Hypothalamus (tissue), 51 donors: ENCODE results near the gene LSM3.

ENCODE experiments used
- DNase-seq, 51 donors: peaks; one replicate each; lab custom pipeline; 2025; lab: John Stamatoyannopoulos, UW

Gene LSM3

DNA sequence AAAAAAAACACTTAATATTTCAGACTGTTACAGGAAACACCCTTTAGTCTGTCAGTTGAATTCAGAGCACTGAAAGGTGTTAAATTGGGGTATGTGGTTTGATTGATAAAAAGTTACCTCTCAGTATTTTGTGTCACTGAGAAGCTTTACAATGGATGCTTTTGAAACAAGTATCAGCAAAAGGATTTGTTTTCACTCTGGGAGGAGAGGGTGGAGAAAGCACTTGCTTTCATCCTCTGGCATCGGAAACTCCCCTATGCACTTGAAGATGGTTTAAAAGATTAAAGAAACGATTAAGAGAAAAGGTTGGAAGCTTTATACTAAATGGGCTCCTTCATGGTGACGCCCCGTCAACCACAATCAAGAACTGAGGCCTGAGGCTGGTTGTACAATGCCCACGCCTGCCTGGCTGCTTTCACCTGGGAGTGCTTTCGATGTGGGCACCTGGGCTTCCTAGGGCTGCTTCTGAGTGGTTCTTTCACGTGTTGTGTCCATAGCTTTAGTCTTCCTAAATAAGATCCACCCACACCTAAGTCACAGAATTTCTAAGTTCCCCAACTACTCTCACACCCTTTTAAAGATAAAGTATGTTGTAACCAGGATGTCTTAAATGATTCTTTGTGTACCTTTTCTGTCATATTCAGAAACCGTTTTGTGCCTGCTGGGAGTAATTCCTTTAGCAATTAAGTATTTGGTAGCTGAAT lies 35.9 kb upstream of the LSM3 start:
- no peak for DNase-seq

DNA sequence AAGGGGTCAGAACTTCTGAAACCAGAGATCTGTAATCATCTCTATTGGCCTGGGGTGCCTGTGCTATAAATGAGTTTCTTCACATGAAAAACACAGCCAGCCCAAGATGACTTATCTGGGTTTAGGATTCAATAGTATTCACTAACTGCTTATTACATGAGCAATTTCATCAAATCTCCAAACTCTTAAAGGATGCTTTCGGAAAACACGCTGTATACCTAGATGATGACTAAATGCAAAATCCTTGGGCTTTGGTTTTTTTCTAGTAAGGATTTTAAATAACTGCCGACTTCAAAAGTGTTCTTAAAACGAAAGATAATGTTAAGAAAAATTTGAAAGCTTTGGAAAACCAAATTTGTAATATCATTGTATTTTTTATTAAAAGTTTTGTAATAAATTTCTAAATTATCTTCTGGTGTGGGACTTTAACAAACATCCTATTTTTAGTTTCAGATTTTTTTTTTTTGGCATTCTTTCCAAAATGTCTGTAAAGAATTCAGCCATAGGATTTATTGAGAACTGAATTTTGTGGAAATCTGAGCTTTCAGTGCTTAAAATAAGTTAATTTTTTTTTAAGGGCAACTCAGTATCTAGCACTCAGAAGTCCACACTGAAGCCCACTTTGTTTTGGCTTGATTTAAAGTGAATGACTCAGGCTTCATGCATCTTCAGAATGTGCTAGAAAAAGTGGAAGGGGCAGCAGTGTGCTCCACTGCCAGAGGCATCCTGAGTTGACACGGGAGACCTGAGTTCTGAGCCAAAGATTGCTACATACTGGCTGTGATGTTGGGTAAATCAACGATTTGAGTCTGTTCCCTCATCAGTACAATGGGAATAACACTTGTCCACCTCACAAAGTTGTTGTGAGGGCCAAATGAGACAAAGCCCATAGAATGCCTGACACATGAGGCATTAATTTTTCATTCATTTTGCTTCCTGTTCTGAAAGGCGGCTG lies 35.1 kb upstream of the LSM3 start:
- peak in 1 of 51 donors; percentile 43 for DNase-seq

DNA sequence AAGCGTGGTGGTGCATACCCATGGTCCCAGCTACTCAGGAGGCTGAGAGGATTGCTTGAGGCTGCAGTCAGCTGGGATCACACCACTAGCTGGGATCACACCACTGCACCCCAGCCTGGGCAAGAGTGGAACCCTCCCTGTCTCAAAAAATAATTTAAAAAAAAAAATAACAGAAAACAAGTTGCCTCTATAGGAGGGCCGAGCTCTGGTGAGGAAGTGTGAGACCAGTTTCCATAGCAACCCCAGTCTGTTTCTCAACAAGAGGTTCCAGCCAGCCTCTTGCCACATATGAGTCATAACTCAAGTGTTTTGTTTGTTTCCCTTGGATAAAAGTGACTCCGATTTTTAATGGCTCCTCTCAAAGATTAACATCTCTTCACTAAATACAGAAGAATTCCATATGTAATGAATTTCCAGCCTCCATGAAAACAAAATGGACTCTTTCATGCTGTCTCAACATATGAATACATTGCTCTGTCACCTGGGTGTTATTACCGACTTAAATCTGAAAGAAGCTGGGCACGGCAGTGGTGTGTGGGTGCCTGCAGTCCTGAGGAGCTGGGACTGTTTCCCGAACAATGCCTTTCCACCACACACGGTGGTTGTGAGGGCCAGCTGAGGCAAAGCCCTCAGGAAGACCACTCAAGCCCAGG lies 34.1 kb upstream of the LSM3 start:
- peak in 20 of 51 donors; percentile 10 to 68 (median 39) for DNase-seq

DNA sequence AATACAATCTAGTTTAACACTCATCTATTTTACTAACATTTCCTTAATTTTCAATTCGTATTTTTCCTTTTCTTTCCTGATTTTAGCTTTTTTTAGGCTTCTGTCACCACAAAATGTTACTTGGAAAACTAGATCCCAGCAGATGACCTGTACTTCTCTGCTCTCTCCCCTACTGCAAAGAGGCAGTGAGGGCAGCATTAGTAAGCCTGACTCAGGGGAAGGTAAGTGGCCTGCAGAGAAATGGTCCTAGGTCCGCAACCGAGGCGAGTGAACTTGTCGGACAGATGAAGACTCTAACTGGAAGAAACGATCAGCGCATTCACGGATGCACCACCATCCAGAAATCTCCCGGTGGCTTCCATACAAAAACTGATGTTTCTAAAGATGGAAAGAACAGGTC lies 33.4 kb upstream of the LSM3 start:
- no peak for DNase-seq

DNA sequence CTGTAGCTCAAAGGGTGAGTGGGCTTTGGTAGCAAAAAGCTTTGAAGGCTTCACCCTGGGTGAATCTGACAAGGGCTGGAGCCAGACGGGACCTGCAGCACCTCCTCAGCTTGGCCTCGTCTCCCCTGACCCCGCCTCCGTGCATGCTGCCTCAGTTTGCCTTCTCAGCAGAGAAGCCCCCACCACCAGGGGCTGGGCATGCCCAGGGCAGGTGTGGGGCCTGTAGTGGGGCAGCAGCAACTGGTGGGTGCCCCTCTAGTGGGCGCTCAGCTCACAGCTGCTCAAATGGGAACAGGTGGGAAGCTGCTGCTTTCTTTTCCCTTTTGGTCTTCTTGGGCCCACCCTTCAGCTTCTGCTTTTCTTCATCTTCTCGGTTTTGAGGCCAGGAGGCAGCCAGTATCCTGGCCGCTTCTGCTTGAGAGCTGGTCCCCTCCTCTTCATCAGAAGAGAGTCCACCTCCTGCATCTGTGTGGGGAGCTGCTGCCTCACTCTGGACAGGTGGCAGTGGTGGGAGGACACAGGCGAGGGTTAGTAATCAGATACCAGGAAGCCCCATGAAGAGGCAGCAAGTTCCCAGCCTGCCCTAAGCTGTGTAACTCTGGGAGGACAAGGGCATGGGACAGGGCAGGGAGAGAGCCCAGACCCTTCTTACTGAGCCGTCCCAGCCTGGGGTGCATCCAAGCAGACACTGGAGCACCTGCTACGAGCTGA lies 32.8 kb upstream of the LSM3 start:
- no peak for DNase-seq

DNA sequence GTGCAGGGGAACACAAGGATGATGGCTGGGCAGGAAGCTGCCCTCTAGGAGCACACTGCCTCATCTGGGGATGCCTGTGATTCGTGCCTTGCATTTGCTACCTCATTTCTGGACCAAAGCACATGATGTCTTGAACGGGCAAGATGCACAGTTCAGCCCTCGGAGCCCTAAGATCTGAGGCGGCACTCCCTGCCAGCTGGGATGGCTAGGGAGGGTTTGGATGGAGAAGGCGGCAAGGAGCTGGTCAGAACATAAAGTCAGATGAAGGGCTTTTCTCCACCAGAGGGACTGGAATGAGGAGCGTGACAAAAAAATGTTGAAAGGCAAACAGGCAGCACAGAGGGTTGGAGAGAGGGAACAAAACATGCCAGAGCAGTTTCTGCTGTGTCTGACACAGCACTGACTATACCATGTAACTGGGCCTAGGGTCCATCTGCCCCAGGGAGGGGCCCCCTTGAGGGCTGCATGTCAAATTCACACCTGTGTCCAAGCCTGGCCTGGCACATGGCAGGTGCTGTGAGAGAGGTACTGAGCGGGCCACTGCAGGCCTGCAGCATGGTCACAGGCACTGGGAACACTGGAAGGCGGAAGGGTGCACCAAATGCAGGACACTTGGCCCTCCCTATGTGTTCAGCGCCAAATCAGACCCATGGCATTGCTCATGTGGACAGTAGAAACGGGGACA lies 32.1 kb upstream of the LSM3 start:
- DNase-seq: no peak

DNA sequence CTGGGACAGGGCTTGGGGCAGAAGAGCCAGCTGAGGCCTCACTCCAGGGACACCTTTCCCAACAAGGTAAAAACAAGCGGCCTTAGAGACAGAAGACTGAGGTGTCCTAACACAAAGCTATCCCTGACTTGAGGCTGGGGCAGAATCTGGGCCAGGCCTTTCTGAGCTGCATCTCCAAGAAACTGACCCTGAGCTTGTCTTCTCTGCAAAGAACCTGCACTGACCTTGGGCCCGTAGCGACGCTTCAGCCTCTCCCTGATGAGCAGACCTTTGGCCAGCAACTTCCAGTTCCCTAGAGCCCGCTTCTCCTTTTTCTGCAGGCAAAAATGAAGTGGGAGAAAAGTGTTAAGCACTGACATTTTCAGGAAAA lies 31.6 kb upstream of the LSM3 start:
- DNase-seq: no peak

DNA sequence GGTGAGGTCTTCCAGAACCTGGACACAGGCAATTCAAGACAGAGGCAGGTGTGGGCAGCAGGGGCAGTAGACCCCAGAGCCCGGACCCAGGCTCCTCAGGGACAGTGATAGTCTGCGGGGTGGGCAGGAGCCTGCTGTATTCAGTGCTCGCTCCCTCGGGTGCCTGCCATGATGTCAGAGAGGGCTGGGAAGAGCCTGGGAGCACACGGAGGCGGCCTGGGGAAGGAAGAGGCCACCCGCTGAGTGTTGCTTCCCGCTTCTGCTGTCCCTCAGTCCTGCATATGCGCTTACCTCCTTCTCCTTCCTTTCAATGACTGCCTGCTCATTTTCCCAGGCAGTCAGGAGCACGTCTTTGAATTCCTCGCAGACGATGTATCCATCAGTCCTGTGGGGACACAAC lies 31.0 kb upstream of the LSM3 start:
- DNase-seq: no peak

DNA sequence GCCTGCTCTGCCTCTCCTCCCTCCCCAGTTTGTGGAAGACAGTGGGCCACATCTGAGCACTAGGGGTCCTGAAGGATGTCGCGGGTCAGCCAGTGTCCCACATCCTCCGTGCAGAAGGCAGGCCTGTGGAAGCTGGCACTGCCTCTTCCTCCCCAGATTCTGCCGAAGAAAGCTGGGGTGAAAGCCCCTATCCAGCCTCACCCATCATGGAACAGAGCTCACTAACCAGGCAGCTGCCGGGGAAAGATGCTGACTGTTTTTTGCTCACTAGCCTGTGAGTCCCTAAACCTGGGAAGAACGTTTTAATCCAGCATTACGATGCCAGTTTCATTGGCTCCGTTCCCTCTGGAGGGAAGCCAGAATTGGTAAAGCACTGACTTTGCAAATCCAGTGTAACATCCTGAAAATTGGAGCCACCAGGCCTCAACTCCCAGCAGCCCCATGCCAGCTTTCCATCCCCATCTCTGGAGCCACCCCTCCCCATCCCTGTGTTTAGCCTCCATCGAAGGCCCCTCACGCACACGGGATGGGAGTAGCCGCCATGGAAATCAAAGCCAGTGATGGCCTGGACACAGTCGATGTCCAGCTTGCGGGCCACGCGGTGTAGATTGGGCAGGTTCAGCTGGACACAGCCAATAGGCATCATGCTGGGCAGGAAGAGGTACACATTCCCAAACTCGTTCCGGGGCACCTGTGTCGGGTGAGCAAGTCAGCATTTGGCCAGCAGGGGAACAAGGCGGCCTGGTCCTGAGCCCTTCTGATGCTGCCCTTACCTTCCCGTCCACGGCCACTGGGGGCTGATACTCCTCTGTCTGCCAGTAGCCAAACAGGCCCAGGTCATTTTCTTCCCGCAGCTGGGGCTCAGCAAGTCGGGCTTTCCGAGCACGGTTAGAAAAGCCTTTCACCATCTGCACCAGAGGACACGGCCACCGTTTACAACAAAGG lies 30.3 kb upstream of the LSM3 start:
- DNase-seq: no peak

DNA sequence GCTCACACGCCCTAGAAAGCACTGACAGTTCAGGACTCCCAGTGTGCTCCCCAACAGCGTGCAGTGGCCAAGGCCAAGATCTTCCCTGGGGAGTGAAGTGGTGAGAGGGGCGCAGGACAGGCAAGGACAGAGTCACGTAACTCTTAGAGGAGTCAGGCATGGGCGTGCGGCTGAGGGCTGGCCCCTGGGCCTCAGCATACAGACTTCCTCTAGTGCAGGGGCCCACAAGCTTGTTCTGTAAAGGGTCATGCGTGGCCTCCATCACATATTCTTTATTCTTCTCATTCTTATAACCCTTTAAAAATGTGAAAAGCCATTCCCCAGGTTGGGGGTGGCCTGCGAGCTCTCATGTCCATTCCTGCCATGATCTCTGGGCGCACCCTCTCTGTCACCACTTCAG lies 28.5 kb upstream of the LSM3 start:
- DNase-seq: no peak

DNA sequence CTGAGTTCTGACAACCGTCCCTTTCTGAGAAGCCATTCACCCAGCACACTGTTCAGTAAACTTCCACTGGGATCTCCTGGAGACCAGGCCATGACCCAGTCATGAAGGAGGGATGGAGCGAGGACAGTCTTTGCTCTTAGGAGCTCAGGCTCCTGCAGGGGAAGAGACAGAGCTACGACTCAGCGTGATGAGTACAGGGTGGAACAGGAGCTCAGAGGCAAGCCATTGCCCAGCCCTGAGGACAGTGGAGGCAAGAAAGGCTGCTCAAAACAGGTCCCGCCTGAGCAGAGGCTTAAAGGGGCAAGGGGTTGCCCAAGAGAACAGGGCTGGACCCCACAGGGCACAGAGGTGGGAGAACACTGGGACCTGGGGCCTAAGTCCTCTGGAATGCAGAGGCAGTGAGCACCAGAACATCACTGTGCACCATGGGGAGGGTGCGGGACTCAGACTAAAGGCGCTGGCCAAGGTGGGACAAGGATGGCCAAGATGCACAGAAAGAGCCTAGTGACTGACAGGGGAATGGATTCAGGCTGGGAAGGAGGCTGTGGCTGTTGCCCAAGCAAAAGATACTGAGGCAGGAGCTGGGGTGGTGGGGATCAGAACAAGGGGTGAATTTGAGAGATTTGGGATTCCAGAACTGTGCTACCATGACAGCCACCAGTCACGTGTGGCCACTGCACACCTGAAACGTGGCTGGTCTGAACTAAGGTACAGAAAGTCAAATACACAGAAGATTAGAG lies 28.0 kb upstream of the LSM3 start:
- no peak for DNase-seq

DNA sequence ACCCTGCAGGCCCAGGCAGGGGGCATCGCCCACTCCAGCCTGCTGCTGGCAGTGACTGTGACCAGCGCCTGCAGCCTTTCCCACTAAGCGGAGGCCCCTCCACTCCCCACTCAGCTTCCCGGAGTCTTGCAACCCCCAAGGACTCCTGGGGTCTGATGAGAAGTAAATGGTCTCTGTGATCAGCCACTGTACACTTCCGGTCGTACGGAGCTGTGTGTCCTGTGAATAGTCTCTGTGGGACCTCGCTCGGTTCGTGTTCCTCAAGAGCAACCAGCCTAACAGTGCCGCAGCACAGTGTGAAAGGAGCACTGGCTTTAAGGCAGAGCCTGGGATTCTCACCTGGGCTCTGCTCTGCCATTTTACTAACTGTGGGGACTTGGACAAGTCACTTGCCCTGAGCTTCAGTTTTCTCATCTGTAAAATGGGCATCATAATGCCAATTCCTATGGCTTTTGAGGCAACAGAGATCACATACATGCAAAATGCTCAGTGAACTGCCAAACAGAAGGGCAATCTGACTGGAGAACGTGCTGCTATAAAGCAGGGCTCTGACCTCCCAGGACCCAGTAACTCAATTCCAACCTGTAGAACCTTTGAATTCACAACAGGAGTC lies 27.0 kb upstream of the LSM3 start:
- DNase-seq: no peak

DNA sequence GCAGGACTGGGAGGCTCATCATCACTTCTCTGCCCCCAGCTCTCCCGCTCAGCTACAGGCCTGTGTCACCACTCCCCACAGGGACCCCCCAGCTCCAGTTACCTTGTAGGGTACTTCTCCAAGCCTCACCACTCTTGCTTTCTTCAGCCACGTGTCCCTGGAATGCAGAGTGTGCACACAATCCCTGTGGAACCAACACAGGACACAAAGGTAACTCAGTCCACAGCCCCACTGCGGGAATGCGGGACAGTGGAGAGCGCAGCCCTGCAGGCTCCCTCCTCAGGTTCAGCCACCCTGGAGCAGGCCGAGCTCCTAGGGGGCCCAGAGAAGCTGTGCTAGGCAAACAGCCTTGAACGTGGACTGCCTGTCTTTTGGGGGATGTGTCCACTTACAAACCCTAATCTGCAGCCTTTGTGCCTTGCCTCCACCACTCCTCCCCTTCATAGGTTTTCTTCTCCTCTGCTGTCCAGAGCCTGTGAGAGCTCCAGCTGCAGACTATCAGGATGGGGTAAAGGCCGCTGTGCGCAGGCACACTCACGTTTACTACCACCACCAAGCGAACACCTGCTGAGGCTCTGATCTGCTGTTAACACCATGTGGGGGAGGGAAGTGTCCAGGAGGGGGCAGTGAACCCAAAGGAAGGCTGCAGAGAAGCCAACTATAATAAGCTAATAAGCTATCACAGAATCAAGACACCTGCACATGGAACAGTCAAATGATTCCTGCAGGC lies 26.2 kb upstream of the LSM3 start:
- DNase-seq: no peak

DNA sequence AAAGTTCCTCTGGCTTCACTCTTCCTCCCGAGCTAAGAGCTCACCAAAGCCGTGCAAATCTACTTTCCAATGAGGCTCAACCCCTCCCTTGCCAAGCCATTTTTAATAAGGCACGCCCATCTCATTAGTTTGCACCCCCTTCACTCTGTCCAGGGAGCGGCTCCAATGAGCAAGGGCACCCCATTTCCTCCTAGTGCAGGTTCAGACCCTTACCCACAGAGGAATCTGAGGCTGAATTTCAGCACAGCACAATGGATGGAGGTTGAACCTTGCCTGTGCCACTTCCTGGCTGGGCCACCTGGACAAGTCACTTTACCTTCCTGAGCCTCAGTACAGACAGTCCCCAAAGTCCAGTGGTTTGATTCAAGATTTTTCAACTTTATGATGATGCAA lies 25.7 kb upstream of the LSM3 start:
- DNase-seq: no peak

DNA sequence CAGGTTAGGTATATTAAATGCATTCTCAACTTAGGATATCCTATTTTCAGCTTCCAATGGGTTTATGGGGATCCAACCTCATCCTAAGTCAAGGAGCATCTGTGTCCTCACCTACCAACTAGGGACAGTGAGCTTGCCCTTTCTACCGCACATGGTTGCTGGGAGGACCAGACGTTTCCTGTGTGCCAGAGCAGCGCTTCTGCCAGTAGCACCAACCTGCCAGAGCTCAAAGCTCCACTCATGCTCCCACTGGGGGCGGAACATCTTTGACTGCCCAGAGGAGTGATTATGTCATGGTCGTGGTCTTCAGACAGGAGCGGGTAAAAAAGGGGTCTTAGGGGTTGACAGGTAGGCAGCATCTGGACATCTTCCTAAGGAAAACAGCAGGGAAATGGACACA lies 25.0 kb upstream of the LSM3 start:
- DNase-seq: no peak

DNA sequence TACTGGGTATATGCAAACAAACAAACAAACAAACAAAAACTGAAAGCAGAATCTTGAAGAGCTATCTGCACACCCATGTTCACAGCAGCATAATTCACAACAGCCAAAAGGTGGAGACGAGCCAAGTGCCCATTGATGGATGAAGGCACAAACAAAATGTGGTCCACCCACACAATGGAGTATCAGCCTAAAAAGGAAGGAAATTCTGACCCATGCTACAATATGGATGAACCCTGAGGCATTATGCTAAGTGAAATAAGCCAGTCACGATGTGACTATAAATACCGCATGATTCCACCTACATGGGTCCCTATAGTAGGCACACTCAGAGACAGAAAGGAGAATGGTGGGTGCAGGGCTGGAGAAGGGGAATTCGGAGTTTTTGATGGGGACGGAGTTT lies 24.3 kb upstream of the LSM3 start:
- no peak for DNase-seq

DNA sequence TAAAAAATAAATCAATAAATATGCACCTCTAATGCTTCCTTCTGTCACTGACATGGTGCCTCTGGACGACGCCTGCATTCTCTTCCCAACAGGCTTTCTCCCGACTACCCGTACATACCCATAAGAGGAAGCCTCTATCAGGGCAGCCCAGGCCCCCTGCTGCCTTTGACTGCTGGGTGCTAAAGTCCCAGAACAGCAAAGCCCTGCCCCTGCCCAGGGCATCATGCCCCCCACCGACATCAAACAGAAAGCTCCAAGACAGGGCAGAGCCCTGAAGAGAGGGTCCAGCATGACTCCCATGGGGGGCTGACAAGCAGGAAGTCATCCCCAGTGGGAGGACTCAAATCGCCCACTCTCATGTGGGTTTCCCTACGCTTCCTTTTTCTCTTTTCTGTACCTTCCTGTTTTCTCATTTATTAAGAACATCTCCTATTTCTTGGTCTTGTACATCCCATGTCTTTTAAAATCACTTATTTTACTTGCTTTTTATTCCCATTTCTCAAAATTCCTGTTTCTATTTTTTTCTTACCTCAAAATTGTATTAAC lies 23.6 kb upstream of the LSM3 start:
- no peak for DNase-seq
